GM19193 (cell line): ENCODE measurements around the gene NCMAP.

Source experiments
- POLR2A ChIP-seq: IDR thresholded peaks from 4 replicates; pipeline ENCODE4 v1.6.1; 2011; ENCODE audit not compliant: insufficient read depth, insufficient read length; ENCODE audit errors: extremely low read depth

NCMAP gene

DNA sequence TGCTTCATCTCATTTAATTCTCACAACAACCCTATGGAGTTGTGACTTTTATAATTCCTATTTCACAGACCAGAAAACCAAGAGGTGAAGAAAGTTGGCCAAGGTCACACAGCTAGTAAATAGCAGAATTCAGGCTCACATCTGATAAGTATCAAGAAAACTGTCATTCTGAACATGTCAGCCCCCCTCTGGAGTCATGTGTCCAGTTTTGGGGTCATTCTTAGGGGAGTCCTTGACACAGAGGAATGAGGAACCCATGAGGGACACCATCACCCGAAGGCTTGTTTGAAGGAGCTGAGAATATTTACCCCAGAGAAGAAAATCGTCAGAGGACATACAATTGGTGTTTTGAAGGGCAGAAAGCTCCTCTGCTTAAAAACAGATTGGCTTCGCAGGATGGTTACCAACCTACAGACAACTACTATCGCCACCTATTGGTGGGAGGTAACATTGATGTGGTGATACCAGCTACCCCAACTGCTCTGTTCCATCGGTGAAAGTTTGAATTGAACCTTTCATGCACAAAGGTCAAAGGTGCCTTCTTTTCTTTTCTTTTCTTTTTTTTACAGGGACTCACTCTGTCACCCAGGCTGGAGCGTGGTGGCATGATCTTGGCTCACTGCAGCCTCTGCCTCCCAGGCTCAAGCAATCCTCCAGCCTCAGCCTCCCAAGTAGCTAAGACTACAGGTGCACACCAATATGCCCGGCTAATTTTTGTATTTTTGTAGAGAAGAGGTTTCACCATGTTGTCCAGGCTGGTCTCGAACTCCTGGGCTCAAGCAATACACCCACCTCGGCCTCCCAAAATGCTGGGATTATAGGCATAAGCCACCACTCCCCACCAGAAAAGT, 31.3 kb downstream of the NCMAP start:
- no peak for TF ChIP-seq POLR2A

DNA sequence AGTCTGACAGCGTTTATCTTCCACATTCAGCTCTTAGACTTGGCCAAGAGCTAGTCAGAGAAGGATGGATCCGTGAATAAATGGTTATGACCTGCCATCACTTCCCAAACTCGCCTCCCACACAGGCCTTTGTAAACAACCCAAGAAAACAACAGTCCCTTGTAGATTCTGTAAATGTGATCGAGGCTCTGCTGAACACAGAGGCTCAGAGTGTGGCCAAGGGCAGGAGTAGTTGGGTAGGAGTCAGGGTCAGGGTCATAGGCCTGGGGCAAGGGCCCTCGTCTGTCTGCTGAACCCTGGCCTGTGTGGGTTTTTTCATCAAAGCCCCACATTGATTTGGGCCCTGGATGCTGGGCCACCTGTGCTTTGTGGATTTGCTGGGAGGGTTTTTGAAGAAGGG, 32.7 kb downstream of the NCMAP start:
- TF ChIP-seq POLR2A = no peak

DNA sequence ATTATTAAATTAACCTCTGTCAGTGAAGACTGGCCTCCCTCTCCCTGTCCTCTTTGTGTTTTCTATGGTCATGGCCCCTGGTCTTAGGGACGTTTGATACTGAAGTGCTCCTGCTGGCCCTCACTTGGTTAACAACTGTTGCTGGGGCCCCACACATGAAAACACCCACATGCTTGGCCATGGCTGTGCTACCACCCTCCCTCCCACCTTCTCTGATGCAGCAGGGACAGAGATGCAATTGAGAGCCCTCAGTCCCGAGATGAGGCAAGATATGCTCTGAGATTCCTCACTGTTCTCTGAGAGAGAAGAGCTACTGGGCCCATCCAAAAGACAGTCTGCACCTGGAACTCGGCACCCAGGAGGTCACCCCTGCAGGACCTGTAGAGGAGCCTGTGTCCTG, 33.3 kb downstream of the NCMAP start:
- TF ChIP-seq POLR2A = no peak

DNA sequence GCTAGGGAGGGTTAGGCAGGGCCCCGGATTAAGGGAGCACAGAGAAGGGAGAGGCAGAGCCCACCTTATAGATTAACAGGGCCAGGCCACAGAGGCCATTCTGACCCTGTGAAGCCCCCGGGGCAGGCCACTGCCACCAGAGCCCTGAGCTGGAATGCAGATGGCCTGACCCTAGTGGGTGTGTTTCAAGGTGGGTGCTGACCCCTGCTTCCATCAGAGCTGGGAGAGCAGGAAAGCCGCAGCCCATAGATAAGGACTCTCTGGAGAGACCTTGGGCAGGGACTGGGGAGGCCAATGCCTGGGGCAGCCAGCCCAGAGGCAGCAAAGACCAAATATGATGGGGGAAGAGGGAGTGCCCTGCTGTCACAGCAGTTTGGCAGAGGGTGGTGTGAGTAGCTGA, 35.9 kb downstream of the NCMAP start:
- TF ChIP-seq POLR2A = no peak

DNA sequence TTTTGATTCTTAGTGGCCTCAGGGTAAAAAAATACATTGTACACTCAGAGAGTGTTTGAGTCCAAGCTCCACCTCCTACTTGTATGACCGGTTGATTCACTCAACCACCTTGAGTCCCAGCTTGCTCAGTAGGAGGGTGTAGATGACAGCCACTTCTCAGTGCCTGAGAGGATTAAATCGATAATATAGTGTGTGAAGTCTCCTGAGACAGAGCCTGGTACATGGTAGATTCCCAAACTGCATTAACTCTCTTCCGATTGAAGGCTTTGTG, 38.4 kb downstream of the NCMAP start:
- TF ChIP-seq POLR2A = no peak

DNA sequence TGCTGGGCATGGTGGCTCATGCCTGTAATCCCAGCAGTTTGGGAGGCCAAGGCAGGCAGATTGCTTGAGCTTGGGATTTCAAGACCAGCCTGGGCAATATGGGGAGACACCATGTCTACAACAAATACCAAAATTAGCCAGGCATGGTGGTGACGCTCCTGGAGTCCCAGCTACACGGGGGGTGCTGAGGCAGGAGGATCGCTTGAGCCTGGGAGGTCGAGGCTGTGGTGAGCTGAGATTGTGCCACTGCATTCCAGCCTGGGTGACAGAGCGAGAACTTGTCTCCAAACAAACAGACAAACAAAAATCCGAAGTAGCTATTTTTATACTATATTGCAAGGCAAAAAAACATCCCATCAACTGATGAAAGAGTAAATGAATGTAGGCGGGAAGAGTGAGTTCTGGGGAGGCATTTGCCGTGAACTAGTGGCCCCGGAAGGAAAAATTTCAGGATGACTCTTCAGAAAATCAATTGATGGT, 40.6 kb downstream of the NCMAP start:
- TF ChIP-seq POLR2A = no peak

DNA sequence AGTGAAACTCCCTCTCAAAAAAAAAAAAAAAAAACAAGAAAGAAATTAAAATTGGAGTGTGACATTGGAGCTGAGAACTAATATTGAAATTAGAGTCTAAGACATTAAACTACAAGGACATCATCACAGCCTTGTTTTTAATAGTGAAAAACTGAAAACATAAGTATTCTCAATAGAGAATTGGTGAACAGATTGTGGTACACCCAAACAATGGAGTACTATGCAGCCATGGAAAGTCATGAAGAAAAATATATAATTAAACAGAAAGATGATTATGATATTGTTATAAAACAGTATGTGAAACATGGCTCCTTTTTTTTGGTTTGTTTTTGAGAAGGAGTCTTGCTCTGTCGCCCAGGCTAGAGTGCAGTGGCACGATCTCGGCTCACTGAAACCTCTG, 43.4 kb downstream of the NCMAP start:
- TF ChIP-seq POLR2A = no peak

DNA sequence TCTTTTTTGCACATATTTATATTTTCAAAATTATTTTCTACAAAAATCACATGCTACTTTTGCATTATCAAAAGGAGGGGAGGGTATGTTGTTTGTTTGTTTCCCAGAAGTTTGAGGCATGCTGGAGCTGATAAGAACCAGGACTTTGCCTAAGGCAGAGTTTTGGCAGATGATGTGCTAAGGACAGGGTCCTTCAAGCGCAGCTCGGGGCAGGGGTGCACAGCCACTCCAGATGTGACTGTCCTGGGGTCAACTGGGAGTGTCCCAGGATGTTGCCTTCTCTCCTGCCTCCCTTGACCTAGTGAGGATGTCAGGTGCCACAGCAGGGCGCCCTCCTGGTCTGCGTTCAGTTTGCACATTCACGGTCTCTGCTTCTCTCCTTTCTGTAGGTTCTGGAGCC, 44.7 kb downstream of the NCMAP start:
- no peak for TF ChIP-seq POLR2A

DNA sequence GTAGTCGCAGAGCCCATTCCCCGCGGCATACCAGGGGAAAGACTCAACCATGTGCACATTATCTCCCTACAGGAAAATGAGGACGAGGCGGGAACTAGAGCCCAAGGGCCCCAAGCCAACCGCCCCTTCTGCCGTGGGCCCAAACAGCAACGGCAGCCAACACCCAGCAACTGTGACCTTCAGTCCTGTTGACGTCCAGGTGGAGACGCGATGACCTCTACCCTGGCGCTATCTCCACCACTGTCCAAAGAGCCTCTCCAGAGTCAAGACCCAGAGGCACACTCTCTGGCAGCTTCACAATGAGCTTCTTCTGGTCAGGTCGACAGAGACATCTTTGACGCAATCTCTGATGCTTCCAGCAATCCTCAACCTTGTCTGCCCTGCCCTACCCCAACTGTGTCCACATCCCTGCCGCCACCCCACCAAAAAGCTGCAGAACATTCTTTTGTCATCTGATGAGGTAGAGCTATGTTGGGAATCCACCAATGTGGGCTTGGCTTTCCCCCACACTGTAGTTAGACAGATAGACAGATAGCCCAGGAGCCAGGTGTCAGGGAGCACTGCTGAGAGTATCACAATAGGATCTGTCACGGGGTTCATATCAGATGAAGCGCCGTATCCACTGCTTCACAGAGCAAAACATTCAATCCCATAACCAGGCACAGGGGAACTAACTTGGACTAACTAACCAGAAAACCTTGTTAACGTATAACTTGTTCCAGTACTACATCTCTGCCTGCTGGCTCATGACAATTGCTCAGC, 49.8 kb downstream of the NCMAP start:
- TF ChIP-seq POLR2A = no peak

DNA sequence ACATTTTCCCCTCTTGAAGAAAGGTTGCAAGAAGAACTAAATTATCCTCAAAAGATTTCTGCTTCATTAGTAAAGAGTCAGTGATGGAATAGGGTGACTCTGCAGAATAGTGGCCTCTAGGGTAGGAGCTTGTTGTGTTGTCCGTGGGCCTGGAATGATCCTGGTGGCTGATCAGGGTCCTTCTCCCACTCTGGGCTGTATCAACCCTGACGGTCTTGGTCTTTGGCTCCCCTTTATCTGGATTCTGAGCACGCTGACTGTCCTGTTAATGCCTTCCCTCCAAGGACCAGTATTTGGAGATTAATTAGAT, 50.4 kb downstream of the NCMAP start:
- TF ChIP-seq POLR2A = no peak

DNA sequence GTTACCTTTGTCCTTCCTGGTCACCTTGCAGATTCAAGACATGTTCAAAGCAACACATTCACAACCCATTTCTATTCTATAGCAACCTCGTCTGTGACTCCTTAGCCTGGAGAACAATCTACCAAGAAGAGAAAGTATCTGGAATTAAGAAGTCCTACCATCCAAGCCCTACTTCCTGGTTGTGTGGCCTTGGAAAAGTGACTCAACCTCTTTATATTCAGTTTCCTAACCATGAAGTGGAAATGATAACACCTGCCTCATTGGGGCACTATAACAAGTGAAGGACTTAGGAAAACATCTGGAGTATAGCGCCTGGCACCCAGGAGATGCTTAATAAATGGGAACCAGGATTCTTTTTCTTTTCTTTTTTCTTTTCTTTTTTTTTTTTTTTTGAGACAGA, 50.7 kb downstream of the NCMAP start:
- no peak for TF ChIP-seq POLR2A

DNA sequence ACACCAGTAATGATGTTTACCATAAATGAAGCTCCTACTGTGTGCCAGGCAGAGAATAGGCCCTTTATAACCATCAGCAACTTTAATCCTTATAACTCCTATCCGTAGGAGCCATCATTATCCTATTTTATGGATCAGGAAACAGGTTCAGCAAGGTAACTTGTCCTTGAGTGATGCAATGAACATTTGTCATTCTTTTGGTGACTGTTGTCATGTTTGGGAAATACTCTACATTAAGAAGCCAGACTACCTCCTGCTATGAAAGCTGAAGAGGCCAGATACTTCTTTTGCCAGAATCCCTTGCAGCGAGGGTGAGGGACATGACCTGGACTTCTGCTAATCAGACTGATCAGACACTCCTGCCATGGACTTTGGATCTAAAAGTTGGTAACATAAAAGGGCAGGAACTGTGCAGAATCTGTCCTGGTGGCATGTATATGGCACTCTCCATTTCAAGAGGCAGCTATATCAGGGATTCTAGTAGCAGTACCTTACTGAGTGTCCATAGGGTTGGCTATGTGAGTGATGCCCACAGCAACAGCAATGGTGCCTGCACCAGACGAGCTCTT, 54.1 kb downstream of the NCMAP start:
- TF ChIP-seq POLR2A = no peak

DNA sequence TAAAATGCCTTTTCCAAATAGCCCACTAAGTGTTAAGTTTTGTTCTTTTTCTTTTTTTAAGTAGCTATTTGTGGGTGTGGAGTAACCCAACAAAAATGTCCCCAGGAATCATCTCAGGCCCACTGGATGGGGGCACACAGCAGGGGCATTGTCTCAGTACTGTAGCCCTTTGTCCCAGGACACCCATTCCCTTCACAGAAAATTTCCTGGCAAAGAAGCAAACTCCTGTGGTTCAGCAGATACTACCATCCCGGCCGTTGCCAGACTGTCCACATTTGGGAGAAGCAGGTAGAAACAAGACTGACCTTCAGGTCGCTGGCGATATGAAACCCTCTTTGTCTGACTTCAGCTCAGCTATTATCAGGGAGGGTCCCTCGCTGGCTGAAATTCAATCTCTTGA, 63.5 kb downstream of the NCMAP start:
- no peak for TF ChIP-seq POLR2A

DNA sequence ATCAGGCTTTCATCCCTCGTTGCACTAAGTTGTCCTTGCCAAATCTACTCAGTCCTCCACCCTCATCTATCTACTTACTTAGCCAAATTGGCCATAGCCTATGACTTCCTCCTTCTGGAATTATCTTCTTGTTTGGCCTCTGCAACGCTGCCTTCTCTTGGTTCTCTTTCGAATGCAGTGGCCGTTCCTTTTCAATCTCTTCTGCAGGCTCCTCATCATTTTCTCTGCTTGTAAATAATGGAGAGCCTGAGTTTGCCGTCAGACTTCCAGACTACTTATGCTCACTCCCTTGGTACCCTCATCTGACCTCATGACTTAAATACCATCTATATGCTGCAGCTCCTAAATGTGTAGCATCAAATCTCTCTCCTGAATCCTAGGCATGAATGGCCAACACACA, 64.8 kb downstream of the NCMAP start:
- no peak for TF ChIP-seq POLR2A

DNA sequence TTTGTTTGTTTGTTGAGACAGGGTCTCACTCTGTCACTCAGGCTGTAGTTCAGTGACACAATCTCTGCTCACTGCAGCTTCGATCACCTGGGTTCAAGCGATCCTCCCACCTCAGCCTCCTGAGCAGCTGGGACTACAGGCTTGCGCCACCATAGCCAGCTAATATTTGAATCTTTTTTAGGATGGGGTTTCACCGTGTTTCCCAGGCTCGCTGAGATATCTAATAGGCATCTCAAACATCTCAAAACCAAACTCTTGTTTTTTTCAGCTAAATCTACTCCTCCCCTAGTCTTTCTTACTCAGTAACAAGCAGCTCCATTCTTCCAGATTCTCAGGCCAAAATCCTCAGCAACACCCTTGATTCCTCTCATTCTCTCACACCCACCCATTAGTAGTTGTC, 65.2 kb downstream of the NCMAP start:
- TF ChIP-seq POLR2A = no peak

DNA sequence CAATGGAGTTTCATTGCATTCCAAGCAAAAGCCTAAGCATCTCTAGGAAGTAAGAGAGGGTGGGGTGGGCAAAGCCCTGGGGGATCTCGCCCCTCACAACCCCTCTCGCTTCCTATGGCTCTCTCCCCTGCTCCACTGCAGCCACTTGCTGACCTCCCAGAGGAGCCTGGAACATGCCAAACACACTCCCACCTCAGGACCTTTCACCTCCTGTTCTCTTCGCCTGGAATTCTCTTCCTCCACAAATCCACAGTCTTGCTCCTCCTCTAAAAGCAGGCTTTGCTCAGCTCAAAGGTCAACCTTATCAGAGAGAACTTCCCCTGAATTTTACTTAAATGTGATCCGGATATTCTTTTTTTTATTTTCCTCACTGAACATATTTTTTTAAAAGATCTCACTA, 66.3 kb downstream of the NCMAP start:
- no peak for TF ChIP-seq POLR2A
